GM21717 (cell line): ENCODE data around the gene FGFBP2.
"Not testable (repeated sequence)": the region's sequence is repeated elsewhere in the genome, so short reads cannot be mapped to it uniquely, and the experiment has no call there.

Source experiments
- ATAC-seq: cut with Tn5 transposase; IDR thresholded peaks from one replicate; pipeline ENCODE4 v1.9.1; 2021; ENCODE audit warnings: mild to moderate bottlenecking, moderate library complexity; ENCODE audit not compliant: unreplicated experiment

The FGFBP2 gene

DNA sequence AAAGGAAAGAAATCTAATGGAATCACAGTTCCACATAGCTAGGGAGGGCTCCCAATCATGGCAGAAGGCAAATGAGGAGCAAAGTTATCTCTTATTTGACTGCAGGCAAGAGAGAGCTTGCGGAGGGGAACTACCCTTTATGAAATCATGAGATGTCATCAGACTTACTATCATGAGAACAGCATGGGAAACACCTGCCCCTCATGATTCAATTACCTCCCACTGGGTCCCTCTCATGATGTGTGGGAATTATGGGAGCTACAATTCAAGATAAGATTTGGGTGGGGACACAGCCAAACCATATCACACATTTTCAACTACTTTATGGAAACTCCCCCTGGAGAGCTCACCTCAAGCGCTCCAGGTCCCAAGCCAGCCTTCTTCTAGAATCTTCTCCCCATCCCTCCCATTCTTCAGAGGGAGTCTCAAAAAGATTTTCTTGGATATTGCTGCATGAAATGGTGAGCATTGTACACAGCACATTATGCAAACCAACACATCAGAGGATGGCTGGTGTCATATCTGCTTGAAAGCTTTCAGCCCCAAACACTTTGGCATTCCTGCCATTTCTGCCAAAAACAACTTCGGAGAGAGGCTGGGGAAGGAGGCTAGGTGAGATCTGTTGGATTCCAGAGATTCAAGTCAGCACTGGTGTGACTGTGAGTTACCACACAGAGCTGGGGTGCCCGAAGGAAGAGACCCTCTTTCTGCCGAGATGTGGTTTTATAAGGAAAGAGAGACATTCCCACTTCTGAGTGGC, 31.3 kb downstream of the FGFBP2 start:
- ATAC-seq: no peak

DNA sequence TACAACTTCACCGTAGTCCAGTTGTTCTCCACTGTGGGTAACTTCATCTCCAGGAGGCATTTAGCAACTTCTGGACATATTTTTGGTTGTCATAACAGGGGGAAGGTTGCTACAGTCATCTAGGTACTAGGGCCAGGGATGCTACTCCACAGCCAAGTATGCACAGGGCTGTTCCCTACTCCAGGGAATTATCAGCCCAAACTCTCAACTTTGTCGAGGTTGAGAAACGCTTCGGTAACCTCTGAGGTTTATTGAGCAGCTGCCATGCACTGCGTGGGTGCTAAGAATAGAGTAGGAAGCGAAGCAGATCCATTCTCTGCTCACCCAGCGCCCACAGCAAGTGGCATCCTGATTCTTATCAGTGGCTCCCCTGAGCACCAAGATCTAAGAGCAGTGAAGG, 32.7 kb downstream of the FGFBP2 start:
- ATAC-seq: no peak

DNA sequence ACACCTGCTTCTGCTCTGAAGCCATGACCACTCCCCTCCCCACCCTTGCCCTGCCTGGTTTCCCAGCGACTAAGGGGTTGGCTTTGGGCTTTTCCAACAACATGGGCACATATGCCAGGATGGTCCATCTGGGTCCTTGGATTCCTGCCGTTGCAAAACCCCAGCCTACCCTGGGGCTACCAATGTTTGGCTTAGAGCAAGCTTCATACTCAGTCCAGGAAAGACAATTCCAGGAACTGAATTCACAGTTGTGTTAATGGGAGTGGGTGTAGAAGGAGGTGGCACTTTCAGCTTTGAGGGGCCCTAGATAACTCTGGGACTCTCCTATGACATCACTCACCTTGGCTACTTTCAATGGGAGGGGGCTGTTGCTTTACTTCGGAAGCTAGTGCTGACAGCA, 33.4 kb downstream of the FGFBP2 start:
- no peak for ATAC-seq

DNA sequence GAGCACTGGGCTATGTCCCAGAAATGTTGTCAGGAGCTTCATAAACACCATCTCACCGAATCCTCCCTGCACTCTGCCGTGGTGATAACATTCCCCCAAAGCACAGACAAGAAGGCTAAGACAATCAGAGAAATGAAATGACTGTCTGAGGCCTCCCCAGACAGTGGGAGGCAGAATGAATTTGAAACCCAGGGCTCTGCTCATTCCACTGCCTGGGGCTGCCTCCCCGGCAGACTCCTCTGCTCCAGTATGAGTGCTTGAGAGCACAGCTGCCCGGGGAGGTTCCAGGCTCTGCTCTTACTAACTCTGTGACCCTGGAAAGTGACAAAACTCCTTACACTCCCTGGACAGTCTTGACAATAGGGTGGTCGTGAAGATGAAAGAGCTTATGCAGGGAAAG, 34.1 kb downstream of the FGFBP2 start:
- ATAC-seq: no peak

DNA sequence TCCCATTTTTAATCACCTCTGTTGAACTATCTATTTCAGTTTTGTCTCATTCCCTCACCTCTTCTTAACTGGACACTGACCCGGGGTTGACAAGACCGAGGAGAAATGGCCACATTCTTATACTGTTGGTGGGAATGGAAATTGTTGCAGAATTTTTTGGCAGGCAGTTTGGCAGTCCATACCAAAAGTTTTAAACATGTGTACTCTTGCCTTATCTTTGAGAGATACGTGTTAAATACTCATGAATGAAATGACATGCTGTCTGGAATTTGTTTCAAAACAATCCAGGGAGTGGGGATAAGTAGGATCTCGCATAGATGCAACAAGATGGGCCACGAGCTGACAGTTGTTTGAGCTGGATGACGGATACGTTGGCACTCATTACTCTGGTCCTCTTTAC, 36.5 kb downstream of the FGFBP2 start:
- ATAC-seq: no peak

DNA sequence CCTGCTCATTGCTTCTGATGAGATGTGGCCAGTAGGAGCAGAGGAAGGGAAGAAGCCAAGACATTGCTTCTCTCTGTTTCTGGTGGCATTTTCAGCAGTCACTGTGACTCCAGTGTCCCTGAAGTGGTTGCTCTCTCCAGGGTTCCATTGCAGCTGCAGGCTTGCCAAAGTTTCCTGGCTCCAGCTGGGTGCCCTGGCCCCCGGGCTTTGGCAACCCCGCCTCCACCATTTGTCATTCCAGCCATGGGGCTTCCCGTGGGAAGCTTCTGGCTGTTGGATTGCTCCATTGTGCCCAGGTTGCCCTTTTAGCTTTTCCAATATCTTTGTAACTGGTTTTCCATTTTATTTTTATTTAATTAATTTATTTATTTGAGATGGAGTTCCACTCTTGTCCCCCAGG, 37.1 kb downstream of the FGFBP2 start:
- no peak for ATAC-seq

DNA sequence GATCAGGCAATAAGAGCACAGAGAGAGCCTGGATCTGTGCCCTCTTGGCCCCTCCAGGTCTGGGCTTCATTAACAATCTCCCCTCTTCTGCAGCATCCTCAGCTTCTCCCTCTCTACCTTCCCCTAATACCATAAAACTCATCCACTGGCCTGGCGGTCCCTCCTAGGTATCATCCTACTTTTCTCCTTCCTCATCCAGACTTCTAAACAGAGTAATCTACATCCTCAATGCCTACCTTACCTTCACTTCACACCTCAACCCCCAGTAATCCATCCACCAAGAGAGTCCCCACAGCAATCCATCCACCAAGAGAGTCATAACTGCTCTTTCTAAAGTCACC, 41.4 kb downstream of the FGFBP2 start:
- no peak for ATAC-seq

DNA sequence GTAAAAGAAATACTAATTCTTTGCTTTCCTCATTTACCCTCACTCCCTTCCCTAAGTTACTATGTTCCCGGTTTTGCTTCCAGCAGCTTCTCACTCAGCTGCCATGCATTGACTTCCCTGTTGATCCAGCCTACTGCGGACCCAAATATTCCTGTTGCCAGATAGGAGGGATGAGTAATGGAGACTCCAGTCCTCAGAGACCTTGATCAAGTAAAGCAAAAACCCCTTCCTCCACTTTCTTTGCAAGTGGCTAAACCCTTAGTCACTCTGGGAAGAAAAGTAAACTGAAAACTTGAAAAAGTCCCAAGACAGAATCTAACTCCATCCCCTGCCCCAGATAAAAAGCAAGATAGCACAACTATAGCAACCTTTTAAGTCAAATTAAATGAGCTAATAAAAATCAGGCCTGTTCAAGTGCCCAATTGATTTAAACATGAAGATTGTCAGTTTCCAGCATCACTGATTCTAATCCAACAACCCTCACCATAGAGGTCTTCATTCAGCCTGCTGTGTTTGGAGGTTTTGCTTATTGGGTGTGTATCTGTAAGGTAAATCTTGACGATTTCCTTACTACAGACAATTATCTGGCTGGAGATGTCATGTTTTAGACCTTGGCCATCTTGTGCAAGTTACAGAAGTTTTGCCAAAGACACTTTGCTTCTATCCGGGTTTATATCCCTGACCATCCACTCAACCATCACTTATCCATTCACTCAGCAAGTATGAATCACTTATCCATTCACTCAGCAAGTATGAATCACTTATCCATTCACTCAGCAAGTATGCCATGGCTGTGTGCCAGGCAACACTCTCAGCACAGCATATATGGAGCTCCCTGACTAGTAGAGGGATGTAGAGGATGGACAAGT, 42.0 kb downstream of the FGFBP2 start:
- ATAC-seq: no peak

DNA sequence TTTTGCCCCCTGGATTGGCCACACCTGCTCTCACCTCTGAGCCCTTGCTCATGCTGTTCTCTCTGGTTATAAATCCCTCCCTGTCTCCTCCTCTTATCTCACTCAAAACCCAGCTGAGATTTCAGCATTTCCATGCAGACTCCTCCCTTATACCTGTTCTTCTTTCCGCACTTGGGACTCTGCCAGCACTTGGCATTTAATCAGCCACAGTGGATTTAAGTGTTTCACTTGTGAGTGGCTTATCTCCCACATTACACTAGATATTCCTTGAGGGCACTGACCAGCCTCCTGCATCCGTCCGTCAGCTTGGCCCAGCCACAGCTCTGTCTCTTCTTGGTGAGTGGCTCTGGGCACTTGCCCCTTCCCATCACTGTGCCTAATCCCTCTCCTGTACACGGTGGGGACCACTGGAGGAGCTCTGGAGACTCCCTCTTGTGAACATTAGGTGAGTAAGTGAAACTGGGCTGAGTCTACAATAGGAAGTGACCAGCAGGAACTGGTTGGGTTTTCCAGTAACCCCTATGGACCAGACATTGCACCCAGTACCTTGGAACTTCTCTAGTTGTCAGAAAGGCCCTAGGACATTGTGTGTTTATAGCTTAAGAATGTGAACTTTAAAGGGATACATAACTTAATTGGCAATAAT, 44.4 kb downstream of the FGFBP2 start:
- ATAC-seq: no peak

DNA sequence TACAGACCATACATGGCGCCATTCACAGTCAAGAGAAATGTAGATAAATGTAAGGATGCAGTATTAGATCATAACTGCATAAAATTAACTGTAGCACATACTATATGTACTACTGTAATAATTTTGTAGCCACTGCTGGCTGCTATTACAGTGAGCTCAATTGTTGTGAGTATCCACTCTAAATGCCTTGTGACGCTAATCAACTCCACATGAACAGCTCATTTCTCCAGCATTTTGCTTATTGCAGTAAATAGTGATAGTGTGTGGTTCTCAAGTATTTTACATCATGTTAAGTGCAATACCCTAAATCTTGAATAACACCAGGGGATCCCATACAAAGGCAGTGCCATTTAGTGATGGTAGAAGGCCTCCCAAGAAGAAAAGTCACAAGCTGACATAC, 45.7 kb downstream of the FGFBP2 start:
- ATAC-seq: no peak

DNA sequence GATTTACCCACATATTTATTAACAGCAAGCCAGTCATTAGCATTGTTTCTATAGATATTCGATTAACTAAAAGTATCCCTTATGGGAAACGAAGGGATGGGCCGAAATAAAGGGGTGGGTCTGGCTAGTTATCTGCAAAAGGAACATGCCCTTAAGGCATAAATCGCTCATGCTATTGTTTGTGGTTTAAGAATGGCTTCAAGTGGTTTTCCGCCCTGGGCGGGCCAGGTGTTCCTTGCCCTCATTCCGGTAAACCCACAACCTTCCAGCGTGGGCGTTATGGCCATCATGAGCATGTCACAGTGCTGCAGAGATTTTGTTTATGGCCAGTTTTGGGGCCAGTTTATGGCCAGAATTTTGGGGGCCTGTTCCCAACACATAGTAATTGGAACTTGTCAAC, 46.6 kb downstream of the FGFBP2 start:
- not testable (repeated sequence) for ATAC-seq

DNA sequence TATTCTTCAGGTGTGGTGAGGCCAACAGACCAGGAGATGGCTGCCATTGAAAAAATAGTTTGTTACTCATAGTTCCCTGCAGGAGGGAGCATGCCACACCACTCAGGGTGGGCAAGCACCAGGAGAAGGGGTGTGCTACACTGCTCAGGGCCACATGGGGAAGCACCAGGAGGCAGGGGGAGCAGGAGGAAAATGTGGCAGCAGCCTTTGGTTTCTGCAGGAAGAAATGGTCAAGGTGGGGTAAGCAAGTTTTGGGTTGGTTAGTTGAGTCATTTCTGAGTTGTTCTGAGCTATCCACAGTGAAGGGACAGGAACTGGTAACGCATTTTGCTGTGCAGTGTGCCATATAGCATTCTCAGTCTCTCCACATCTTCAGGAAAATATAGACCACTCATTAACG, 48.2 kb downstream of the FGFBP2 start:
- ATAC-seq: no peak

DNA sequence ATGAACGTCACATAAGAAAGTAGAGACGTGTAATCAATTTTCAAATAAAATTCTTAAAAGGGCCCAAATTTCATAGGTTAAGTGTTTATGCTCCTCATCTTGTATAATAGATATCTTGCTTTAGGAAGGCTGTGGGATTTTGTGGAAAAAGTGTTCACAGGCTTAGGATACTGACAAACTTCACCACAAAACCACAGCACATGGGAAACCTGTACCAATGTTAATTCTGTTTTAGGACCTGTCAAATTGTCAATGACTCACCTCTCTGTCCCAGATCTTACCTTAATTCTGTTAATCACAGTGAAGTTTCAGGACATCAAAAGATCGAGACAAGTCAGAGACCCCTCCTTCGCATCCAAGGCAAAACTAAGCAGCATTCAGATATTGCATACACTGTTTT, 48.7 kb downstream of the FGFBP2 start:
- ATAC-seq: no peak

DNA sequence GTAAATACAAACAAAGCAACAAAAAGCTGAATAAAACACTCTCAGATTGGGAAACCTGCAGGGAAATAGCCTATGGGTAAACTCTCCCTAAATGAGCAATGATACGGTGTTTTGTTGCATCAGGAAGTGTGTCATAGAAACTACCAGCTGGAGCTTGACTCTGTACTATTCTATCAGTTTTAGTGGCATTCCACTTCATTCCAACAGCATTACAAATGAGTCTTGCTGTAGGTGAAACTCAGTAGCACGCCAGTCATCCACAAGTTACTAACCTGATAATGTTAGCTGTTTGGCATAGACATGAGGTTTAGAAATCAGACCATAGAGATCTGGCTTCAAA, 49.4 kb downstream of the FGFBP2 start:
- ATAC-seq: no peak

DNA sequence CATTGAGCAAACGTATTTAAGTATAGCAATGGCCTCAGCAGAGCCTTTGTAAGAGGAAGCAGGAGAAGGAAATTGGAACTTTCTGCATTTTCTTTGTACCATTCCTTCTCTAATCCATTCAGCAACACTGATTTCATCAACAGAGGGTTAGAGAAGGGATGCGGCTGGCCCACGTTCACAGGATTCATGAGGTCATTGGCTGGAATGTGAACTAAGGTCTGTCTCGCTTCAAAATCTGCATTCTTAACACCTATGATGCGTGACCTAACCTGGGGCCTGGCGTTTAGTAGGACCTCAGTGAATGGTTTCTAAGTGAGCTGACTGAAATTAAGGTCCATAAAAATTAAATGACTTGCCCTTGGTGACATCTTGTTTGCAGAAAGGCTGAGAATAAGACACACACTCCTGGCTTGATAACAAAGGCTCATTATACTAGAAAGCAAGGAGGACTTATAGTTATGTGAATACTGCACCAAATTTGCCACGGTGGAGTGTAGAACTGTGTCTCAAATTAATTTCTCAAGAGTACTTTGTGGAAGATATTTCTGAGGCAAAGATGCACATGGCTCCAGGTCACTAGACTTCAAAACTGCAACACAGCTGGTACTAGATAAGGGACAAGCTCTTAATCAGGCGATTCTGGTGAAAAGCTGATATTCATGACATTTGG, 49.9 kb downstream of the FGFBP2 start:
- no peak for ATAC-seq

DNA sequence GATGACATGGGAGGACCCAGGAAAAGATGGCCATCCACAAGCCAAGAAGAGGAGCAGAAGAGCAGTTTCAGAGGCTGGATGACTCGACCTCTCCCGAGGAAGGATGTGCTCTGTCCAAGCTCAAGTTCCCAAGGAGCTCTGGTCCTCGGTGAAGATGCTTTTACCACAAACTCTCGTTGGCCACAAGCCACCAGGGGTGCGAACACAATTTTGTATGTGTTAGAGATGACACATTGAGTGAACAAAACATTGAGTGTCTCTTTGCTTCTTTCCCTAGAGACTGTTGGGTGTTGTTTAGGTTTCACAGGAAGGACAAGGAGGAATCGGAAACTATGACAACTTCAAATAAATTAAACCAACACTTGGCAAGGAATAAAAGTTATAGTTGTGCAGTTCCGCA, 50.7 kb downstream of the FGFBP2 start:
- ATAC-seq: no peak
